Measurements from ENCODE around the gene NLGN4X. TPM values are rescaled to one million over a fixed set of nuclear protein-coding genes. Genes with fewer than 3 reads are reported as not detected.

The NLGN4X gene
- total RNA-seq, 2 donors from 2014 or later = 19.2 to 76.9 TPM

GRCh38 chrX:5965406-5965805 lies 263.3 kb downstream of the NLGN4X start:
- TF ChIP-seq, protein P1, sequence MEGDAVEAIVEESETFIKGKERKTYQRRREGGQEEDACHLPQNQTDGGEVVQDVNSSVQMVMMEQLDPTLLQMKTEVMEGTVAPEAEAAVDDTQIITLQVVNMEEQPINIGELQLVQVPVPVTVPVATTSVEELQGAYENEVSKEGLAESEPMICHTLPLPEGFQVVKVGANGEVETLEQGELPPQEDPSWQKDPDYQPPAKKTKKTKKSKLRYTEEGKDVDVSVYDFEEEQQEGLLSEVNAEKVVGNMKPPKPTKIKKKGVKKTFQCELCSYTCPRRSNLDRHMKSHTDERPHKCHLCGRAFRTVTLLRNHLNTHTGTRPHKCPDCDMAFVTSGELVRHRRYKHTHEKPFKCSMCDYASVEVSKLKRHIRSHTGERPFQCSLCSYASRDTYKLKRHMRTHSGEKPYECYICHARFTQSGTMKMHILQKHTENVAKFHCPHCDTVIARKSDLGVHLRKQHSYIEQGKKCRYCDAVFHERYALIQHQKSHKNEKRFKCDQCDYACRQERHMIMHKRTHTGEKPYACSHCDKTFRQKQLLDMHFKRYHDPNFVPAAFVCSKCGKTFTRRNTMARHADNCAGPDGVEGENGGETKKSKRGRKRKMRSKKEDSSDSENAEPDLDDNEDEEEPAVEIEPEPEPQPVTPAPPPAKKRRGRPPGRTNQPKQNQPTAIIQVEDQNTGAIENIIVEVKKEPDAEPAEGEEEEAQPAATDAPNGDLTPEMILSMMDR (conservative IDR thresholded peaks at IDR 0.05) = no peak
- Mint-ChIP-seq H3K27me3 (ENCODE audit: insufficient read depth) (no peaks in the 10 kb centered on the region), H3K9me3 (no peaks in the 10 kb centered on the region), H3K36me3 (ENCODE audit: low read depth) (no peaks in the 10 kb centered on the region), H3K4me1 (no peaks in the 10 kb centered on the region), H3K27ac (no peak overlapping the region), H3K4me3 (no peak overlapping the region)
- no peak for DNase-seq
- no peak overlapping the region for H3K9ac ChIP-seq (ENCODE audit: extremely low read depth, low read length, poor library complexity, severe bottlenecking)
- no peaks in the 10 kb centered on the region for H3K4me1 ChIP-seq (ENCODE audit: control insufficient read depth, insufficient read depth, low read length)
- H3K9me3 ChIP-seq (ENCODE audit: control insufficient read depth, low read length) = no peaks in the 10 kb centered on the region
- H3K36me3 ChIP-seq (ENCODE audit: control insufficient read depth, insufficient read depth, low read length) = no peaks in the 10 kb centered on the region
- 96 to 100% methylated on average over 1 to 3 of the region's 3 CpGs for WGBS, 2 experiments (ENCODE audit: insufficient coverage in 1 of 2, insufficient read length in 1 of 2)
- H3K27ac ChIP-seq (ENCODE audit: low read depth, low read length) = no peak overlapping the region
- no peaks in the 10 kb centered on the region for H3K27me3 ChIP-seq (ENCODE audit: control insufficient read depth, insufficient read depth, low read length, poor library complexity, severe bottlenecking)
- H3K4me3 ChIP-seq (ENCODE audit: low read length) = no peak overlapping the region

- Histone ChIP-seq H3K36me3 (ENCODE audit: control insufficient read depth, insufficient read depth, low read length) (no peaks in the 10 kb centered on the region), H3K9ac (ENCODE audit: extremely low read depth, low read length, poor library complexity, severe bottlenecking) (no peak overlapping the region), H3K27me3 (ENCODE audit: control insufficient read depth, insufficient read depth, low read length, poor library complexity, severe bottlenecking) (no peaks in the 10 kb centered on the region), H3K9me3 (ENCODE audit: control insufficient read depth, low read length) (no peaks in the 10 kb centered on the region), H3K27ac (ENCODE audit: low read depth, low read length) (no peak overlapping the region), H3K4me1 (ENCODE audit: control insufficient read depth, insufficient read depth, low read length) (no peaks in the 10 kb centered on the region), H3K4me3 (ENCODE audit: low read length) (no peak overlapping the region)
- H3K27ac Mint-ChIP-seq = no peak overlapping the region
- H3K9me3 Mint-ChIP-seq = no peaks in the 10 kb centered on the region
- H3K4me3 Mint-ChIP-seq = no peak overlapping the region
- no peaks in the 10 kb centered on the region for H3K27me3 Mint-ChIP-seq (ENCODE audit: insufficient read depth)
- TF ChIP-seq, protein P1 (conservative IDR thresholded peaks at IDR 0.05) = no peak
- no peak for DNase-seq
- H3K36me3 Mint-ChIP-seq (ENCODE audit: low read depth) = no peaks in the 10 kb centered on the region
- peaks cover 13% of the 10 kb centered on the region for H3K4me1 Mint-ChIP-seq
- 100% methylated on average over 1 of the region's 2 CpGs; no CpG with 5 or more reads in 1 of the 2 experiments for WGBS, 2 experiments (ENCODE audit: insufficient coverage in 1 of 2, insufficient read length in 1 of 2)
Measured at GRCh38 chrX:5959286-5959685, 269.4 kb downstream of the NLGN4X start.

DNA sequence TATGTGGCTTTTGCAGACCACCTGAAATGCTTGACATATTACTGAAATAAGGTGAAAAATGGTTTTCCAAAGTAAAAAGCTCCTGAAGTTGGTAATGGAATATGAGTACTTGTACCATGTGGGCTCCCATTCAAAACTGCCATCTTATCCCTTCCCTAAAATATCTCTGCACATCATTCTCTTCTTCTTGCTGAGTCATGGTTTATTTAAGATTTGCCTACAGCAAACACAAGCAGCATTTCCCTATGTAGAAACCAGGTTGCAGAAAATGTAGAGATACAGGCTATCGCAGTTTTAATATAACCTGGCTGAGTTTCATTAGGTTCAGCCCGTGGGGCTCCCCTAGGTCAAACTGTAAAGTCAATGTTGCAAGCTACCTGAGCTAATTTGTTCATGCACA lies 270.1 kb downstream of the NLGN4X start:
- no peaks in the 10 kb centered on the region for H3K27me3 Mint-ChIP-seq (ENCODE audit: insufficient read depth)
- TF ChIP-seq, protein P1 (conservative IDR thresholded peaks at IDR 0.05) = no peak
- H3K36me3 ChIP-seq (ENCODE audit: control insufficient read depth, insufficient read depth, low read length) = no peaks in the 10 kb centered on the region
- H3K36me3 Mint-ChIP-seq (ENCODE audit: low read depth) = no peaks in the 10 kb centered on the region
- H3K27ac ChIP-seq (ENCODE audit: low read depth, low read length) = no peak overlapping the region
- peaks cover 13% of the 10 kb centered on the region for H3K4me1 Mint-ChIP-seq
- no peaks in the 10 kb centered on the region for H3K27me3 ChIP-seq (ENCODE audit: control insufficient read depth, insufficient read depth, low read length, poor library complexity, severe bottlenecking)
- no peak overlapping the region for H3K4me3 Mint-ChIP-seq
- no peaks in the 10 kb centered on the region for H3K9me3 Mint-ChIP-seq
- H3K4me1 ChIP-seq (ENCODE audit: control insufficient read depth, insufficient read depth, low read length) = no peaks in the 10 kb centered on the region
- DNase-seq = no peak
- no peak overlapping the region for H3K4me3 ChIP-seq (ENCODE audit: low read length)
- 96 to 100% methylated on average over 1 to 2 of the region's 2 CpGs for WGBS, 2 experiments (ENCODE audit: insufficient coverage in 1 of 2, insufficient read length in 1 of 2)
- no peaks in the 10 kb centered on the region for H3K9me3 ChIP-seq (ENCODE audit: control insufficient read depth, low read length)
- H3K27ac Mint-ChIP-seq = no peak overlapping the region
- H3K9ac ChIP-seq (ENCODE audit: extremely low read depth, low read length, poor library complexity, severe bottlenecking) = no peak overlapping the region
